K562 (cell line): ENCODE data around the gene LAMP1.

Experiments used
- ATF2 ChIP-seq: sonication (generic); formaldehyde crosslinking; IDR thresholded peaks from 2 replicates; pipeline ENCODE4 v1.8.1; 2022; ENCODE audit warnings: missing genetic modification reagents
- CTCF ChIP-seq, 3 experiments: IDR thresholded peaks in 2 of 3; conservative IDR thresholded peaks in 1 of 3; 2 replicates each; pipeline ENCODE4 v1.5.1; 2011 to 2012; ENCODE audit warnings: low read length in 3 of 3, mild to moderate bottlenecking in 3 of 3, control low read depth in 2 of 3, improper control_type of control experiment in 1 of 3, inconsistent platforms in 1 of 3, low read depth in 1 of 3, mixed read lengths in 1 of 3, moderate library complexity in 1 of 3; ENCODE audit not compliant: insufficient read depth in 2 of 3
- NR3C1 ChIP-seq: sonication (generic); formaldehyde crosslinking; IDR thresholded peaks from 2 replicates; pipeline ENCODE4 v1.8.1; 2022; ENCODE audit warnings: missing genetic modification reagents

GRCh38 chr13:113296823-113297369, at the start of gene LAMP1:
- no peak; the same call in 1 of the 2 replicates for TF ChIP-seq ATF2 (CRISPR knock-in tag)
- TF ChIP-seq NR3C1 (CRISPR knock-in tag) = peak; percentile 84; the same call in 1 of the 2 replicates
- TF ChIP-seq CTCF (IDR thresholded peaks at IDR 0.05 in 2 of 3, conservative IDR thresholded peaks at IDR 0.05 in 1 of 3; ENCODE audit: insufficient read depth in 2 of 3, low read depth in 1 of 3, low read length in 3 of 3) = no peak; a peak in 1 of 6 replicates
